PFSK-1 (cell line): ENCODE measurements around the gene TUFM.

Source experiments
- FOXP2 ChIP-seq: optimal IDR thresholded peaks from 2 replicates; pipeline ENCODE3; 2011; ENCODE audit warnings: borderline replicate concordance, control low read depth, inconsistent platforms; ENCODE audit not compliant: insufficient read depth; ENCODE audit errors: extremely low read length, extremely low read depth
- POLR2AphosphoS5 ChIP-seq: IDR thresholded peaks from 2 replicates; pipeline ENCODE4 v1.6.1; 2012; ENCODE audit warnings: low read depth, mild to moderate bottlenecking, control low read depth, low read length, moderate library complexity
- SIN3A ChIP-seq: IDR thresholded peaks from 2 replicates; pipeline ENCODE4 v1.6.1; 2012; ENCODE audit warnings: mild to moderate bottlenecking, low read length, moderate library complexity, borderline replicate concordance; ENCODE audit not compliant: insufficient read depth
- TAF1 ChIP-seq: IDR thresholded peaks from 2 replicates; pipeline ENCODE4 v1.6.1; 2012; ENCODE audit warnings: low read length, control low read depth, borderline replicate concordance; ENCODE audit not compliant: insufficient read depth
- TF ChIP-seq, protein P1 (sequence below), 2 experiments: IDR thresholded peaks; 2 replicates each; pipeline versions ENCODE4 v1.6.1 to v1.8.0; 2011 to 2012; ENCODE audit warnings: low read depth in 2 of 2, low read length in 2 of 2, control low read depth in 1 of 2, inconsistent platforms in 1 of 2, mild to moderate bottlenecking in 1 of 2, moderate library complexity in 1 of 2; ENCODE audit not compliant: insufficient read depth in 1 of 2

TUFM gene

GRCh38 chr16:28884045-28884444 lies 37.9 kb upstream of the TUFM start:
- TF ChIP-seq, protein P1, sequence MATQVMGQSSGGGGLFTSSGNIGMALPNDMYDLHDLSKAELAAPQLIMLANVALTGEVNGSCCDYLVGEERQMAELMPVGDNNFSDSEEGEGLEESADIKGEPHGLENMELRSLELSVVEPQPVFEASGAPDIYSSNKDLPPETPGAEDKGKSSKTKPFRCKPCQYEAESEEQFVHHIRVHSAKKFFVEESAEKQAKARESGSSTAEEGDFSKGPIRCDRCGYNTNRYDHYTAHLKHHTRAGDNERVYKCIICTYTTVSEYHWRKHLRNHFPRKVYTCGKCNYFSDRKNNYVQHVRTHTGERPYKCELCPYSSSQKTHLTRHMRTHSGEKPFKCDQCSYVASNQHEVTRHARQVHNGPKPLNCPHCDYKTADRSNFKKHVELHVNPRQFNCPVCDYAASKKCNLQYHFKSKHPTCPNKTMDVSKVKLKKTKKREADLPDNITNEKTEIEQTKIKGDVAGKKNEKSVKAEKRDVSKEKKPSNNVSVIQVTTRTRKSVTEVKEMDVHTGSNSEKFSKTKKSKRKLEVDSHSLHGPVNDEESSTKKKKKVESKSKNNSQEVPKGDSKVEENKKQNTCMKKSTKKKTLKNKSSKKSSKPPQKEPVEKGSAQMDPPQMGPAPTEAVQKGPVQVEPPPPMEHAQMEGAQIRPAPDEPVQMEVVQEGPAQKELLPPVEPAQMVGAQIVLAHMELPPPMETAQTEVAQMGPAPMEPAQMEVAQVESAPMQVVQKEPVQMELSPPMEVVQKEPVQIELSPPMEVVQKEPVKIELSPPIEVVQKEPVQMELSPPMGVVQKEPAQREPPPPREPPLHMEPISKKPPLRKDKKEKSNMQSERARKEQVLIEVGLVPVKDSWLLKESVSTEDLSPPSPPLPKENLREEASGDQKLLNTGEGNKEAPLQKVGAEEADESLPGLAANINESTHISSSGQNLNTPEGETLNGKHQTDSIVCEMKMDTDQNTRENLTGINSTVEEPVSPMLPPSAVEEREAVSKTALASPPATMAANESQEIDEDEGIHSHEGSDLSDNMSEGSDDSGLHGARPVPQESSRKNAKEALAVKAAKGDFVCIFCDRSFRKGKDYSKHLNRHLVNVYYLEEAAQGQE (IDR thresholded peaks at IDR 0.05; ENCODE audit: insufficient read depth in 1 of 2, low read depth in 2 of 2, low read length in 2 of 2), result no peak
- TF ChIP-seq POLR2AphosphoS5 (no peak), FOXP2 (no peak), TAF1 (no peak), SIN3A (no peak)

- TF ChIP-seq POLR2AphosphoS5 (no peak), TAF1 (no peak), FOXP2 (no peak), SIN3A (no peak)
- TF ChIP-seq, protein P1 (IDR thresholded peaks at IDR 0.05; ENCODE audit: insufficient read depth in 1 of 2, low read depth in 2 of 2, low read length in 2 of 2), result no peak
Observed at GRCh38 chr16:28883221-28883996, 37.3 kb upstream of the TUFM start.

- TF ChIP-seq SIN3A (no peak), FOXP2 (no peak), POLR2AphosphoS5 (no peak), TAF1 (no peak)
- TF ChIP-seq, protein P1 (IDR thresholded peaks at IDR 0.05; ENCODE audit: insufficient read depth in 1 of 2, low read depth in 2 of 2, low read length in 2 of 2), result no peak
Observed at GRCh38 chr16:28882551-28883160, 36.5 kb upstream of the TUFM start.

DNA sequence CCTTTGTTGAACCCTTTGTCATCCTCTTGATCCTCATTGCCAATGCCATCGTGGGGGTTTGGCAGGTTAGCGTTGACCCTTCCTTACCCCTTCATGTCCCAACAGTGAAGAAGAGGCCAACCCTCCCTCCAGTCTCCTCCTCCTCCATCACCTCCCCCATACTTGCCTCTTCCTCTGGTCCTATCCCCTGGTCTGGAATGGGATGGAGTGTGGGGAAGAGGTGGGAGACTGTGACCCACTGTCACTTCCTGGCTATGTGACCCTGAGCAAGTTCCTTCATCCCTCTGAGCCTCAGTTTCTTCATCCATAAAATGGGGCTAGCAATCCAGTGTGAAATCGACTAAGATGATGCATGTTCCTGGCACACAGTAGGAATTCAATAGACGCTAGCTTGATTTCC lies 34.8 kb upstream of the TUFM start:
- TF ChIP-seq, protein P1 (IDR thresholded peaks at IDR 0.05; ENCODE audit: insufficient read depth in 1 of 2, low read depth in 2 of 2, low read length in 2 of 2), result no peak
- TF ChIP-seq SIN3A (no peak), TAF1 (no peak), FOXP2 (no peak), POLR2AphosphoS5 (no peak)
